SU-DHL-6 (cell line): ENCODE data around the gene PPP1R9B.

Experiments used
- EZH2phosphoT487 ChIP-seq: fragments of 200-600 bp; sonication (generic), shearing (Covaris generic); conservative IDR thresholded peaks from 2 replicates; pipeline ENCODE4 v1.6.1; 2018; ENCODE audit warnings: mild to moderate bottlenecking, antibody characterized with exemption, low read length, moderate library complexity, mixed read lengths
- TF ChIP-seq, protein P1 (sequence below): fragments of 200-600 bp; sonication (generic); IDR thresholded peaks from one replicate; pipeline ENCODE4 v1.5.1; 2017; ENCODE audit warnings: antibody characterized with exemption, mild to moderate bottlenecking, low read length, moderate library complexity; ENCODE audit not compliant: insufficient read depth, poor library complexity, severe bottlenecking

DNA sequence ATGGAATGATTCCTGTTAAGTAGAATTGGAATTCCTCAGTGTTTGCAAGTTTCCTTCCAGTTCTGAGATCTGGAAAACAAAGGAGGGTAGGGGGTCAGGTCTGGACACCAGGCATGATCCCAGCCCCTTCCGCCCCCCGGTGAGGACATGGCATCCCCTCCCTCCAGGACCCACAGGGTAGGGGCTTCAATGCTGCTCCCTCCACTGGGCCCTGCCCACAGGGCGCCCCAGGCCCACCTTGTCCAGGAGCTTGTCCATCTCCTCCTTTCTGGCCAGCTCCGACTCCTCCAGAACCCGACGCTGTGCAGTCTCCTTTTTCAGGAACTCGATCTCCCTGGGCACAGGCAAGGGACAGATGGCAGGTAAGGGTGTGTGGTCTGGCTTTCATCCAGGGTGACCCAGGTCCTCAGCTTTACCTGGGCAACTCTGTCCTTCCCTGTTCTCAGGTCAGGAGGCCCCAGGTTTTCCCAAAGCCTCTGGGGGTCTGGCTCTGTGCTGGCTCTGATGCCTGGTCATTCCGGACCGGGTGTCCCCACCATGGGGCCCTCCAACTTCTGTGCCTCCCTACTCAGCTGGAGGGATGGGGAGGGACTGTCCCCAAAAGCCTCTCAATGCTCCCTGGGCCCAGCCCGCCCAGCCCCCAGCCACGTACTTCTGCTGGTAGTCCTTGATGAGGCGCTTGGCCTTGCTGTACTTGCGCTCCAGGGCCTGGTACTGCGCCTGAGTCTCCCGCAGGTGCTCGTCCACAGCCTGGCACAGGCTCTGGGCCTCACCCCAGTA, 15.0 kb downstream of the PPP1R9B start:
- TF ChIP-seq EZH2phosphoT487, result no peak
- TF ChIP-seq, protein P1, sequence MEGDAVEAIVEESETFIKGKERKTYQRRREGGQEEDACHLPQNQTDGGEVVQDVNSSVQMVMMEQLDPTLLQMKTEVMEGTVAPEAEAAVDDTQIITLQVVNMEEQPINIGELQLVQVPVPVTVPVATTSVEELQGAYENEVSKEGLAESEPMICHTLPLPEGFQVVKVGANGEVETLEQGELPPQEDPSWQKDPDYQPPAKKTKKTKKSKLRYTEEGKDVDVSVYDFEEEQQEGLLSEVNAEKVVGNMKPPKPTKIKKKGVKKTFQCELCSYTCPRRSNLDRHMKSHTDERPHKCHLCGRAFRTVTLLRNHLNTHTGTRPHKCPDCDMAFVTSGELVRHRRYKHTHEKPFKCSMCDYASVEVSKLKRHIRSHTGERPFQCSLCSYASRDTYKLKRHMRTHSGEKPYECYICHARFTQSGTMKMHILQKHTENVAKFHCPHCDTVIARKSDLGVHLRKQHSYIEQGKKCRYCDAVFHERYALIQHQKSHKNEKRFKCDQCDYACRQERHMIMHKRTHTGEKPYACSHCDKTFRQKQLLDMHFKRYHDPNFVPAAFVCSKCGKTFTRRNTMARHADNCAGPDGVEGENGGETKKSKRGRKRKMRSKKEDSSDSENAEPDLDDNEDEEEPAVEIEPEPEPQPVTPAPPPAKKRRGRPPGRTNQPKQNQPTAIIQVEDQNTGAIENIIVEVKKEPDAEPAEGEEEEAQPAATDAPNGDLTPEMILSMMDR, result no peak
